SU-DHL-6 (cell line): ENCODE results near the gene NEMF.
"Not testable (repeated sequence)": the region's sequence is repeated elsewhere in the genome, so short reads cannot be mapped to it uniquely, and the experiment has no call there.

Experiments used
- EZH2phosphoT487 ChIP-seq: fragments of 200-600 bp; sonication (generic), shearing (Covaris generic); conservative IDR thresholded peaks from 2 replicates; pipeline ENCODE4 v1.6.1; 2018; ENCODE audit warnings: mild to moderate bottlenecking, antibody characterized with exemption, low read length, moderate library complexity, mixed read lengths
- TF ChIP-seq, protein P1 (sequence below): fragments of 200-600 bp; sonication (generic); IDR thresholded peaks from one replicate; pipeline ENCODE4 v1.5.1; 2017; ENCODE audit warnings: antibody characterized with exemption, mild to moderate bottlenecking, low read length, moderate library complexity; ENCODE audit not compliant: insufficient read depth, poor library complexity, severe bottlenecking

DNA sequence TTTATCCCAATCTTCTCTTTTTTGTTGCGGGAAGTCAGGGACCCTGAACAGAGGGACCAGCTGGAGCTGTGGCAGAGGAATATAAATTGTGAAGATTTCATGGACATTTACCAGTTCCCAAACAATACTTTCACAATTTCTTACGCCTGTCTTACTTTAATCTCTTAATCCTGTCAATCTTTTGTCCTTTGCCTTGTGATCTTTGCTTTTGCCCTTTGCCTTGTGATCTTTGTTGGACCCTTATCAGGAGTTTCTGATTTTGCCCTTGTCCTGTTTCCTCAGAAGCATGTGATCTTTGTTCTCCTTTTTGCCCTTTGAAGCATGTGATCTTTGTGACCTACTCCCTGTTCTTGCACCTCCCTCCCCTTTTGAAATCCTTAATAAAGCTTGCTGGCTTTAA lies 36.5 kb downstream of the NEMF start:
- TF ChIP-seq, protein P1, sequence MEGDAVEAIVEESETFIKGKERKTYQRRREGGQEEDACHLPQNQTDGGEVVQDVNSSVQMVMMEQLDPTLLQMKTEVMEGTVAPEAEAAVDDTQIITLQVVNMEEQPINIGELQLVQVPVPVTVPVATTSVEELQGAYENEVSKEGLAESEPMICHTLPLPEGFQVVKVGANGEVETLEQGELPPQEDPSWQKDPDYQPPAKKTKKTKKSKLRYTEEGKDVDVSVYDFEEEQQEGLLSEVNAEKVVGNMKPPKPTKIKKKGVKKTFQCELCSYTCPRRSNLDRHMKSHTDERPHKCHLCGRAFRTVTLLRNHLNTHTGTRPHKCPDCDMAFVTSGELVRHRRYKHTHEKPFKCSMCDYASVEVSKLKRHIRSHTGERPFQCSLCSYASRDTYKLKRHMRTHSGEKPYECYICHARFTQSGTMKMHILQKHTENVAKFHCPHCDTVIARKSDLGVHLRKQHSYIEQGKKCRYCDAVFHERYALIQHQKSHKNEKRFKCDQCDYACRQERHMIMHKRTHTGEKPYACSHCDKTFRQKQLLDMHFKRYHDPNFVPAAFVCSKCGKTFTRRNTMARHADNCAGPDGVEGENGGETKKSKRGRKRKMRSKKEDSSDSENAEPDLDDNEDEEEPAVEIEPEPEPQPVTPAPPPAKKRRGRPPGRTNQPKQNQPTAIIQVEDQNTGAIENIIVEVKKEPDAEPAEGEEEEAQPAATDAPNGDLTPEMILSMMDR = not testable (repeated sequence)
- not testable (repeated sequence) for TF ChIP-seq EZH2phosphoT487
